ENCODE measurements around the gene LSAMP. TPM values are rescaled to one million over a fixed set of nuclear protein-coding genes. Genes with fewer than 3 reads are reported as not detected.

LSAMP gene
- total RNA-seq, 1 experiment from 2014 or later: 0.16 TPM

- H3K4me3 ChIP-seq: no peak overlapping the region
- H3K9me3 ChIP-seq: no peaks in the 10 kb centered on the region
- no peaks in the 10 kb centered on the region for H3K36me3 ChIP-seq
- no peak for DNase-seq
- H3K27me3 ChIP-seq: no peaks in the 10 kb centered on the region; the same call in 1 of the 2 replicates
These were observed 53.7 kb downstream of the LSAMP start for GRCh38 chr3:116391296-116392201.

- Histone ChIP-seq H3K36me3 (no peaks in the 10 kb centered on the region), H3K9me3 (no peaks in the 10 kb centered on the region)
- no peak for DNase-seq
These were observed 55.0 kb downstream of the LSAMP start for GRCh38 chr3:116390318-116390717.

GRCh38 chr3:116388867-116389385 is 56.4 kb downstream of the LSAMP start:
- Histone ChIP-seq H3K4me3 (no peak overlapping the region), H3K36me3 (no peaks in the 10 kb centered on the region), H3K9me3 (no peaks in the 10 kb centered on the region), H3K27me3 (peaks cover 2% of the 10 kb centered on the region; the same call in 1 of the 2 replicates)
- no peak for DNase-seq

More at GRCh38 chr3:116390318-116390717, 55.0 kb downstream of the LSAMP start:
- peaks cover 2% of the 10 kb centered on the region for H3K27me3 ChIP-seq
- H3K4me3 ChIP-seq: no peak overlapping the region

GRCh38 chr3:116386168-116386567 is 59.1 kb downstream of the LSAMP start:
- DNase-seq: no peak
- Histone ChIP-seq H3K36me3 (no peaks in the 10 kb centered on the region), H3K4me3 (no peak overlapping the region), H3K27me3 (peaks cover 2% of the 10 kb centered on the region; the same call in 1 of the 2 replicates), H3K9me3 (no peaks in the 10 kb centered on the region)

- Histone ChIP-seq H3K4me3 (no peak overlapping the region), H3K36me3 (no peaks in the 10 kb centered on the region), H3K27me3 (peaks cover 2% of the 10 kb centered on the region; the same call in 1 of the 2 replicates), H3K9me3 (no peaks in the 10 kb centered on the region)
- DNase-seq: no peak
These were observed 60.6 kb downstream of the LSAMP start for GRCh38 chr3:116384717-116385116.

GRCh38 chr3:116378077-116378476 is 67.2 kb downstream of the LSAMP start:
- no peak for DNase-seq
- no peak overlapping the region for H3K4me3 ChIP-seq
- no peaks in the 10 kb centered on the region for H3K9me3 ChIP-seq
- no peaks in the 10 kb centered on the region for H3K27me3 ChIP-seq
- no peaks in the 10 kb centered on the region for H3K36me3 ChIP-seq

- H3K4me3 ChIP-seq: no peak overlapping the region
- H3K9me3 ChIP-seq: no peaks in the 10 kb centered on the region
- H3K36me3 ChIP-seq: no peaks in the 10 kb centered on the region
- DNase-seq: no peak
- no peaks in the 10 kb centered on the region for H3K27me3 ChIP-seq
These were observed 70.4 kb downstream of the LSAMP start for GRCh38 chr3:116374901-116375300.

GRCh38 chr3:116367761-116368395 is 77.4 kb downstream of the LSAMP start:
- Histone ChIP-seq H3K27me3 (no peaks in the 10 kb centered on the region), H3K36me3 (no peaks in the 10 kb centered on the region), H3K9me3 (no peaks in the 10 kb centered on the region), H3K4me3 (no peak overlapping the region)
- no peak for DNase-seq

- no peaks in the 10 kb centered on the region for H3K36me3 ChIP-seq
- DNase-seq: no peak
- no peaks in the 10 kb centered on the region for H3K9me3 ChIP-seq
- no peak overlapping the region for H3K4me3 ChIP-seq
- no peaks in the 10 kb centered on the region; the same call in 1 of the 2 replicates for H3K27me3 ChIP-seq
These were observed 89.2 kb downstream of the LSAMP start for GRCh38 chr3:116356056-116356455.

- Histone ChIP-seq H3K27me3 (no peaks in the 10 kb centered on the region; the same call in none of the 2 replicates), H3K36me3 (no peaks in the 10 kb centered on the region), H3K4me3 (no peak overlapping the region), H3K9me3 (no peaks in the 10 kb centered on the region)
- no peak for DNase-seq
These were observed 90.9 kb downstream of the LSAMP start for GRCh38 chr3:116354382-116354781.

- no peak overlapping the region for H3K4me3 ChIP-seq
- no peaks in the 10 kb centered on the region; the same call in none of the 2 replicates for H3K27me3 ChIP-seq
- H3K9me3 ChIP-seq: no peaks in the 10 kb centered on the region
- H3K36me3 ChIP-seq: no peaks in the 10 kb centered on the region
- no peak for DNase-seq
These were observed 95.1 kb downstream of the LSAMP start for GRCh38 chr3:116350119-116350733.

GRCh38 chr3:116348216-116348615 is 97.1 kb downstream of the LSAMP start:
- Histone ChIP-seq H3K36me3 (no peaks in the 10 kb centered on the region), H3K9me3 (no peaks in the 10 kb centered on the region), H3K4me3 (no peak overlapping the region), H3K27me3 (no peaks in the 10 kb centered on the region; the same call in none of the 2 replicates)
- DNase-seq: no peak

GRCh38 chr3:116342499-116342898 is 102.8 kb downstream of the LSAMP start:
- no peak for DNase-seq
- Histone ChIP-seq H3K4me3 (no peak overlapping the region), H3K36me3 (no peaks in the 10 kb centered on the region), H3K9me3 (no peaks in the 10 kb centered on the region), H3K27me3 (no peaks in the 10 kb centered on the region)

GRCh38 chr3:116341899-116342298 is 103.4 kb downstream of the LSAMP start:
- H3K27me3 ChIP-seq: no peaks in the 10 kb centered on the region
- no peak for DNase-seq
- H3K4me3 ChIP-seq: no peak overlapping the region
- no peaks in the 10 kb centered on the region for H3K9me3 ChIP-seq
- H3K36me3 ChIP-seq: no peaks in the 10 kb centered on the region

GRCh38 chr3:116341381-116341780 is 103.9 kb downstream of the LSAMP start:
- Histone ChIP-seq H3K9me3 (no peaks in the 10 kb centered on the region), H3K4me3 (no peak overlapping the region), H3K36me3 (no peaks in the 10 kb centered on the region), H3K27me3 (no peaks in the 10 kb centered on the region)
- DNase-seq: no peak

GRCh38 chr3:116340680-116341216 is 104.5 kb downstream of the LSAMP start:
- no peaks in the 10 kb centered on the region for H3K36me3 ChIP-seq
- no peak for DNase-seq
- H3K9me3 ChIP-seq: no peaks in the 10 kb centered on the region
- no peaks in the 10 kb centered on the region for H3K27me3 ChIP-seq
- H3K4me3 ChIP-seq: no peak overlapping the region

Data from MG63 (cell line).